GM21390 (cell line): ENCODE data around the gene CYP4F8.
"Not testable (repeated sequence)": the region's sequence is repeated elsewhere in the genome, so short reads cannot be mapped to it uniquely, and the experiment has no call there.

Experiments
- ATAC-seq: cut with Tn5 transposase; IDR thresholded peaks from one replicate; pipeline ENCODE4 v1.9.1; 2021; ENCODE audit not compliant: unreplicated experiment

The CYP4F8 gene

GRCh38 chr19:15643387-15643786 lies 28.4 kb downstream of the CYP4F8 start:
- ATAC-seq = no peak

DNA sequence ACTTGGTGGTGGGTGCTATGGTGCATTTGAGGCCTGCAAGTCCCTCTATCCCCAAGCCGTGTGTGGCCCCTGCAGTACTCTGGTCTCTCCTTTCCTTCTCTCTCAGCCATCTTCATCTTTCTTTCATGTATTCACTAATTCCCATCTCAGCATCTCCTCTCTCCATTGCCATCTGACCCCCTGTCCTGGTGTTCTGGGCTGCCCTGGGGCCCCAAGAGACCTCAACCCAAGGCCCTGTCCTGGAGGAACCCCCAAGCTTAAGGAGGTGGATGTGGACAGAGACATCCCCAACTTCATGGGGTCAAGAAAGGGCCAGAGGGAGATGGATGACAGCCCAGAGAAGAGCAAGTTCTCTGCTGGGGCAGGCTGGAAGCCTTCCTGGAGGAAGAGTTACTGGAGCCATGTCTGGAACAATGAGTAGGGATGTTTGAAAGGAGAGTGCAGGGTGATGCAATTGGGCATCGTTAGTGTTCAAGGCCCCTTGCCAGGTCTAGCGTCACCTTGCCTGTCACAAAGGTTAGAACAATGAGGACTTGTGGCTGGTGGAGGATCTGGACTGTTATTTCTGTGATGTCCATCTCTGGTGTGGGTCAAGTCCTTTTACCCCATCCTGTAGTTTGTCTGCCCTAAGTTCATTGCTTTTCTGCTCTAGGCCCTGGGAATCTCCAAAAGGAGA lies 29.2 kb downstream of the CYP4F8 start:
- ATAC-seq = no peak

- no peak for ATAC-seq
These were observed 29.8 kb downstream of the CYP4F8 start for GRCh38 chr19:15644816-15645215.

DNA sequence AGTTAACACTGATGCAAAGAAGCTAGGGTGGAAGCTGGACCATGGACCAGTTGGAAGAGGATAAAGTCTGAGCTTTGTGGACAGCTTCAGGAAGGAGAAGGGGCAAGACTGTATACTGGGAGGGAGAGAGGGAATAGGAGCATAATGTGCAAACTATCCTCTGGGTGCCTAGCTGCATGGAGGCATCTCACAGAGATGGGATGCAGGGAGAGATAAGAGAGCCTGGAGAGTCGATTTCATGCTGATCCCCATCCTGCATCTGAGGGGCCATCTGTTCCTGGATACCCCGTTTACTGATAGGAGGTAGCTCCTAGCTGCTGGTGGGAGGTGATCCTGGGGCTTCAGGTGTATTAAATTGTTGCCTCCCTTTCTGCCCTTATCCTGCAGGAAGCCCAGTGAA lies 34.5 kb downstream of the CYP4F8 start:
- ATAC-seq = no peak

DNA sequence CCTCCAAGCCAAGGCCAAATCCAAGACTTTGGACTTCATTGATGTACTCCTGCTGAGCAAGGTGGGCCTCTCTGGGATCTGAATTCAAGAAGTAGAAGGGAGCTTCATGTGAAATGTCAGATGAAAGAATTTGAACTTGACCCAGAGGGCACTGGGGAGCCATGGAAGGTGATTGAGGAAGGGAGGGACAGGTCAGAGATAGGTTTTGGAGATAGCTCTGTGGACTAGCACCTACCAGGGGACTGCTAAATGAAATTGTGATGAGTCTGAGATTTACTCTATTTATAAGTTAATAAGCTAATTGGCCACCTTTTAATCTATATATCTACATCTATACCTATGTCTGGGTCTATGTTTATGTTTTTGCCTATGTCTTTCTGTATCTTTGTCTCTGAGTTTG lies 35.1 kb downstream of the CYP4F8 start:
- not testable (repeated sequence) for ATAC-seq

DNA sequence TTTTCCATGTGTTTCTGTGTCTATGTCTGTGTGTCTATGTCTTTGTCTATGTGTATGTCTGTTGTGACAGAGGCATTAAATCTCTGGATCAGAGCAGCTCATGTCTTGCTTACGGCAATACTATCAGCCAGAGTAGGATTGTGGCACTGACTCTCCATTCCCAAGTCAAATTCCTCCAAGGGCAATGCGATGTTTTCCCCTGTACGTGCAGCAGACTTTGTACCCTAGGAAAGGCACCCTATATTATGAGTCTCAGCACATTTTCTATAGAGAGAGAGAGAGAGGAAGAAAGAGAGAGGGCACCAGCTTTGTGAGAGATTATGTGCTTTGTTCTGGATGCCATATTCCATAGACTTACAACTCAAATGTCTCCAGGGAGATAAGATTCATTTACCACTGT lies 36.8 kb downstream of the CYP4F8 start:
- no peak for ATAC-seq

DNA sequence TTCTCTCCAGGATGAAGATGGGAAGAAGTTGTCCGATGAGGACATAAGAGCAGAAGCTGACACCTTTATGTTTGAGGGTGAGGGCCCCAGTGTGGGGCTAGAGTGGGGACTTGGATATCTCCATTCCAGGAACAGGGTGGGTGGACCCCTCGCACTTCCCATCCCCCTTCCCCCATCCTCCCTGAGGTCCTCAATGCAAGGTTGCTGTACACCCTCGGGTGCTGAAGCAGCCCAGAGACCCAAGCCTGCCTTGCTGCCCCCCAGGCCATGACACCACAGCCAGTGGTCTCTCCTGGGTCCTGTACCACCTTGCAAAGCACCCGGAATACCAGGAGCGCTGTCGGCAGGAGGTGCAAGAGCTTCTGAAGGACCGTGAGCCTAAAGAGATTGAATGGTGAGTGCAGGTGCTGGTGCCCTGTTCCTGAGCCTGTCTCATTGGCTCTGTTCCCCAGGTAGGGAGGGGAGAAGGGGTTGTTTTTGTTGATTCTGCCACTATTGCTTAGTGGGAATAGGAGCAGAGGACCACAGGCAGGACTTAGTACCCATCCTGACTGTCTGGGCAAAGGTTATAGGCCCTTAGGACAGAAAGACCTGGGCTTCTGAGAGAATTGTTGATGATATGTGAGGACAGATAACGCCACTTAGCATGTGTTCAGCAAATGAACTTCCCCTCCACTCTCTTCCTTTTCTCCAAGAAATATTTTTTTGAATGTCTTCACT lies 37.7 kb downstream of the CYP4F8 start:
- no peak for ATAC-seq

DNA sequence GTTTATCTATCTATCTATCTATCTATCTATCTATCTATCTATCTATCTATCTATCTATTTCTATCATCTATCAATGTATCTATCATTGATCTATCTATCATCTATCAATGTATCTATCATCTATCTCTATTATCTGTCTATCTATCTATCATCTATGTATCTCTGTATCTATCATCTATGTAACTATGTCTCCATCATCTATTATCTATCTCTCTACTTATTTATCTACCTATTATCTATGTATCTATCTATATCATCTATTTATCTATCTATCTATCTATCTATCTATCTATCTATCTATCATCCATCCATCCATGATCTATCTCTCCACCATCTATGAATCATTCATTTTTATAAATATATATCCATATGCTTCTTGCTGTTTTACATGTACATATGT lies 41.4 kb downstream of the CYP4F8 start:
- ATAC-seq = no peak

- ATAC-seq = no peak
These were observed 48.2 kb downstream of the CYP4F8 start for GRCh38 chr19:15663247-15663646.

GRCh38 chr19:15666186-15666585 lies 51.2 kb downstream of the CYP4F8 start:
- ATAC-seq = no peak

DNA sequence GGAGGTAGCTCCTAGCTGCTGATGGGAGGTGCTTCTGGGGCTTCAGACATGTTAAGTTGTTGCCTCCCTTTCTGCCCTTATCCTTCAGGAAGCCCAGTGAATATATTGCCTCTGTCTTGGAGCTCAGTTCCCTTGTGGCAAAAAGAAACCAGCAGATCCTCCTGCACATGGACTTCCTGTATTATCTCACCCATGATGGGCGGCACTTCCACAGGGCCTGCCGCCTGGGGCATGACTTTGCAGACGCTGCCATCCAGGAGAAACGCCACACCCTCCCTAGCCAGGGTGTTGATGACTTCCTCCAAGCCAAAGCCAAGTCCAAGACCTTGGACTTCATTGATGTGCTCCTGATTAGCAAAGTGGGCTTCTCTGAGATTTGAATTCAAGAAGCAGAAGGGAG lies 51.9 kb downstream of the CYP4F8 start:
- no peak for ATAC-seq

DNA sequence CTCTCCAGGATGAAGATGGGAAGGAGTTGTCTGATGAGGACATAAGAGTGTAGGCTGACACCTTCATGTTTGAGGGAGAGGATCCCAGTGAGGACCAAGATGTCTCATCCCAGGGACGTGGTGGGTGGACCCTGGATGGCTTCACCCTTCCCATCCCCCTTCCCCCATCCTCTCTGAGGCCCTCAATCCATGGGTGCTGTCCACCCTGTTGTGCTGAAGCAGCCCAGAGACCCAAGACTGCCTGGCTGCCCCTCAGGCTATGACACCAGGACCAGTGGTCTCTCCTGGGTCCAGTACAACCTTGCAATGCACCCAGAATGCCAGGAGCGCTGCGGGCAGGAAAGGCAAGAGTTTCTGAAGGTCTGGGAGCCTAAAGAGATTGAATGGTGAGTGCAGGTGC lies 54.4 kb downstream of the CYP4F8 start:
- no peak for ATAC-seq

GRCh38 chr19:15669891-15670290 lies 54.9 kb downstream of the CYP4F8 start:
- no peak for ATAC-seq

- ATAC-seq = no peak
These were observed 56.3 kb downstream of the CYP4F8 start for GRCh38 chr19:15671237-15671821.

DNA sequence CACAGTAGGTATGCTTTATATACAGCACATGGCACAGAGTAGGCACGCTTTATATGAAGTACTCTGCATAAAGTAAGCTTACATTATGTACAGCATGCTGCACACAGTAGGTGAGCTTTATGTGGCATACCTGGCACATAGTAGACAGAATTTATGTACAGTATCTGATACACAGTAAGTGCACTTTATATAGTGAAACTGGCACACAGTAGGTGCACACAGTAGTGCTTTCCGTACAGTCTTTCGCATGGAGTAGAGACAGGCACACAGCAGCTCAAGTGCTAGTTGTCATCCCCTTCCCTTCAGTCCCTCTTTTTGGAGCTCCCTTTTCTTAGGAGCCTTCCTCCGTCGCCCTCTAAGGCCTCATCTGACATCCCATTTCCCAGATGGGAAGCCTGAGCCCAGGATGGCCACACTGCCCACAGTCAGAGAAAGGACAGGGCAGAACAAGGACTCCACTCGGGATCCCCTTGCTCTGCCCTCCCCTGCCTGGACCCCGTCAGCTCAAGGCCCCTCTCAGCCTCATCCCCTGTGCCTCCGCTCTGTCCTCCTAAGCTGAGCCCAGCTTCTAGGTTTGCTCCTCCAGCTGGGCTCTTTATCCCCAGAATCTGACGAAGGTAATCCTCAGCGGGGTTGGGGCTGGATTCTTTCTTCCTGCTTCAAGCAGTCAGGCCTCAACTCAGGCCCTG lies 57.0 kb downstream of the CYP4F8 start:
- no peak for ATAC-seq

GRCh38 chr19:15672580-15673175 lies 57.7 kb downstream of the CYP4F8 start, which contains the start of gene CYP4F12:
Gene CYP4F12 (plus strand): TSS chr19:15673087. CDS start chr19:15673530, 443 bp downstream.
- ATAC-seq = no peak

- no peak for ATAC-seq
These were observed 58.2 kb downstream of the CYP4F8 start for GRCh38 chr19:15673176-15673654.

GRCh38 chr19:15675560-15675959 lies 60.5 kb downstream of the CYP4F8 start:
- no peak for ATAC-seq

- no peak for ATAC-seq
These were observed 64.1 kb downstream of the CYP4F8 start for GRCh38 chr19:15679089-15679488.

DNA sequence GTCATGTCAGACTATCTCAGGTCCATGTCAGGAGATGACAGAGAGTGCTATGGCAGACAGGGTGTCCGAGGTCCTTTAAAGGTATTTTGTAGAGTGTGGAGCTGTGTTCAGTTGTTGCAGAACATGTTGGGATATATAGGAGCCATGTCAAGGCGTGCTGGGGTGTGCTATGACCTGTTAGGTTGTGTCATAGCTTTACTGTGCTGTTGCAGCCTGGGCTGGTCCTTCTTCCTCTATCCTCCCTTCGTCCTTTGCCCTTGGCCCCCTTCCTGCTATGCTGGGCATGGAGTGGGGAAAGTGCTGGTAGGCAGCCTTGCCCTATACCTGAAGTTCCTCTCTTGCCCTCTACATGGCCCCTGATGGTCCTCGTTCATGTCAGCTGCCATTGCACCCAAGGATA lies 64.8 kb downstream of the CYP4F8 start:
- not testable (repeated sequence) for ATAC-seq
